HG02852 (cell line): ENCODE results near the gene FUS.
"Not testable (repeated sequence)": the region's sequence is repeated elsewhere in the genome, so short reads cannot be mapped to it uniquely, and the experiment has no call there.

Experiments used
- ATAC-seq: cut with Tn5 transposase; IDR thresholded peaks from one replicate; pipeline ENCODE4 v1.9.1; 2021; ENCODE audit warnings: mild to moderate bottlenecking, moderate library complexity; ENCODE audit not compliant: unreplicated experiment

FUS gene

DNA sequence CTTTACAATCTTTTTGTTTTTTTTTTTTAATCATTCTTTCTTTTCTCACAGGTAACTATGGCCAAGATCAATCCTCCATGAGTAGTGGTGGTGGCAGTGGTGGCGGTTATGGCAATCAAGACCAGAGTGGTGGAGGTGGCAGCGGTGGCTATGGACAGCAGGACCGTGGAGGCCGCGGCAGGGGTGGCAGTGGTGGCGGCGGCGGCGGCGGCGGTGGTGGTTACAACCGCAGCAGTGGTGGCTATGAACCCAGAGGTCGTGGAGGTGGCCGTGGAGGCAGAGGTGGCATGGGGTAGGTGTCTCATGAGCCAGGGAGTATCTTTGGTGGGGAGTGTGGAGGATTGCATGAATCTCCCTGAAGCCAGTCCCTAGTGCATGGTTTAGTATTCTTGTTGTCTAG is 4.9 kb downstream of the FUS start:
- ATAC-seq: no peak

DNA sequence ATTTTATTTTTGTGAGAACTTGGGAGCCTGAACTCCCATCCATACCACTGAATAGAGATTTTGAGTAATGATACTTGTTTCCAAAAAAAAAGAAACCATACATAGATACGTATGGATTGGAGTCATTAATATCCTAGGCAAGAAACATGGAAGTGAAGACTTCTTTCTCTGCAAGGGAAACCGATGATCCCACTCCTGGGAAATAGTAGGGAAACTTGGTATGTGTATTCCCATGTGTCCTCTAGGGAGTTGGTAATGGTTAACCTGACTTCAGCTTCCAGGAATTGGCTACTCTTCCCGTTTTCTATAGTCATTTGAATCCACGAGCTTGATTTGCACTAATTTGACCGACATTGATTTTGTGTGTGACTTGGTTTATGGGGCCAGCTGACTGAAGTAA is 5.4 kb downstream of the FUS start:
- ATAC-seq: no peak

DNA sequence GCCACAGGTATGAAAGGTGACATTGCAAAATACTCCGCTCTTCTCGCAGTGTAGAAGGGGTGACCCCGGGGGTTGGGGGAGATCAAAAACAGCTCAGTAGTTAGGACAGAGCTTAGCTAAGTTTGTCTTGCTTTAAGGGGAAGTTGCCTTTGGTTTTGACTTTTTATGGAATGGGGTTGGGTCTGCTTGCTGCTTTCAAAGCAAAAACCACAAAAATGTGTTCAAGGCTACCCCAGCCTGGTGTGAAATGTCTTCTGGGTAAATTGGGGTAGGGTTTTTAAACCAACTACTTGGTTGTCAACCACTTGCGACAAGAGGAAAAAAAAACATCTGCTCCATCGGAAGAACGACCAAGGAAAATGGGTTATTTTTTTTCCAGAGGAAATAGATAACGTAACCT is 6.2 kb downstream of the FUS start:
- no peak for ATAC-seq

DNA sequence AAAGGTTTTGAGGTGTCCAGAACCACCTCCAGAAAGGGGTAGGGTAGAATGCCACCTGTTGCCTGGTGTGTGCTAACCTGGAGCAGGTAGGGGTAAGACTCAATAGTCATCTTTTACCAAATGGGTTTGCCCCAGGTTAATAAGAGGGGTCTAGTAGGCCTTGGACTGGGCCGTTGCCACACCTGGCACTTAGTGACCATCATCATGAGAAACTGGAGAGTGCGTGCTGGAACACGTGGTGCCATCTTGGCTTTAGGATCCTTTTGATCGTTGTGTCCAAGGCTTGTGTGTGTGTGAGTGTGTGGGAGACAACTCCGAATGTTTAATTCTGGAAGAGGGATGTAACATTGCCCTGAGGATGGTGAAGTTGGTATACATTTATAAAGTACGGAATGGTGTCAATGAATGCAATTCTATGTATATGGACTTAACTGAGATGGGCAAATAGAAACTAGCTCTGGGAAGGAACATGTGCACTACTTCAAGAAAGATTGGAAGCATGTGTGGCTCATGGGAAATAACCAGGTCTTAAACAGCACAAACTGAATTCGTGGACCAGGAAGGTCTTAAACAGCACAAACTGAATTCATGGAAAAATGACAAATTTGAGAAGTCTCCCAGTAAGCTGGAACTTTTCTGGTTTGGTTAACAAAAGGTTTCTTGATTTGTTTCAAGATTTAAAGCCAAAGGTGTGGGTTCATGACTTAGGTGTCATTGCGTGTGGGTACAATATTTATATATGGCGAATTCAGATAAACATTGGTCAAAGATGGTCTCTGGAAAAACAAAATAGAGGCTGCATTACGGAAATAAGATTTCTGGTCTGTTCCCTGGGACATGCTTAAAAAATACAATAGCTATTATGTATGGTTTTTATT is 7.2 kb downstream of the FUS start:
- ATAC-seq: no peak

DNA sequence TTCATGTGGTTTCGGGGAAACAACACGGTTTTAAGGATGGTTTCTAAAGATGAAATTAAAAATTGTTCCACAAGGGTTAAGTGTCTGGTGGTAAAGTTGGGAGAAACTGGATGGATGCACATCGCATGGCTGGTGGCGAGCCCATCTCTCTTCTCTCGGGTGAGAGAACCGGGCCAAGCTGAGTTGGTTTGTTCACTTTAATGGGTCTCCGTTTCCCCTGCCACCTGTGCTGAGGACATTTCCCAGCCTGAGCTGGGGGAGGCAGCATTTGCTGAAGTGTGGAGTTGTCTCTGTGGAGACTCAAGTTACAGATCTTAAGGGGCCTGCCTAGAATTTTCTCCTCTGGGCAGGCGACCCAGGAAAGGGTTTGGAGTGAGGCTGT is 7.9 kb downstream of the FUS start:
- no peak for ATAC-seq

DNA sequence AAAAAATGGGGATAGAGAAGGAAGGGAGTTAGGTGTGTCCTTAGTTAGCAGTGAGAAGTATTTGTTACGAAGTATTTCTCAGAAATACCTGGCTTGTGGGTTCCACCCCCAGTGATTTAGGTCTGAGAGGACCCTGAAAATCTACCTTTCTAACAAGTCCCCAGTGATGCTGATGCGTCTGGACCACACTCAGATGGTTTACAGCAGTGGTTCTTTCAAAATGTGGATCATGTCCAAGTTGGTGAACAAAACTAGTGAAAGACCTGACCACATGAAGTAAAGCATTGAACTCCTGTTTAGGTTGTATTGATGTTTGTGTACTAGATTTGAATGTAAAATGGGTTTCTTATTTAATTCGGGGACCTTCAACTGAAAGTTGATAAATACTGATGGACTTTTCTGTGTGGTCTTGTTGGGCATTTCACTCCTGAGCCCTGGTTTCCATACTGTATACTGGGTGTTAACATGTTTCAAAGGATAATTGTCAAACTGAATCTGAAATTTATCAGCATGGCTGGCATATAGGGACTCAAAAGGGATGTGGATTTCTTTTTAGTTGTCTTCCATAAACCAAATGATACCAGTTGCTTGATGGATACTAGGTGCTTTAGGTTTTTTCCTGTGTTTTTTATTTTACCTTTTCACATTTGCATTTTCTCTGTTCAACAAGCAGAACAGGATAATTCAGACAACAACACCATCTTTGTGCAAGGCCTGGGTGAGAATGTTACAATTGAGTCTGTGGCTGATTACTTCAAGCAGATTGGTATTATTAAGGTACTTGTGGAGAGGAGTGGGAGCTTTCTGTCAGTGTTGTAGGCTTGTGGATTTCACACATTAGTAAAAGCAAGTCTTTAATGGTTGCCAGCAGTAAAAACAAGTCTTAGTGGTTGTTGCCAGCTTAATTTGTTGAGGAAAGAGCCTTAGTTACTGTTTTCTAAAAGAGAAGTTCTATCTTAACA is 8.8 kb downstream of the FUS start:
- no peak for ATAC-seq

DNA sequence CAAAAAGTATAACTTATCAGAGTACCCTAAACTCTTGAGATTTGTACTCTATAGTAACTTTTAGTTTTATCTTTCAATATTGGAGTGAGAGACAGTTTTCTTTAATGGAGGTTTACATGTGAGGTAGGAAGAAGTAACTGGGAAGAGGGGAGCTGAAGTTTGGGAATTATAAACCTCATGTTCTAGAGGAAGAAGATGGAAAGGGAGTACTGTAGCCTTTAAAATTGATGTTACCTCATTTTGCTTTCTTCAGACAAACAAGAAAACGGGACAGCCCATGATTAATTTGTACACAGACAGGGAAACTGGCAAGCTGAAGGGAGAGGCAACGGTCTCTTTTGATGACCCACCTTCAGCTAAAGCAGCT is 9.5 kb downstream of the FUS start:
- ATAC-seq: no peak

DNA sequence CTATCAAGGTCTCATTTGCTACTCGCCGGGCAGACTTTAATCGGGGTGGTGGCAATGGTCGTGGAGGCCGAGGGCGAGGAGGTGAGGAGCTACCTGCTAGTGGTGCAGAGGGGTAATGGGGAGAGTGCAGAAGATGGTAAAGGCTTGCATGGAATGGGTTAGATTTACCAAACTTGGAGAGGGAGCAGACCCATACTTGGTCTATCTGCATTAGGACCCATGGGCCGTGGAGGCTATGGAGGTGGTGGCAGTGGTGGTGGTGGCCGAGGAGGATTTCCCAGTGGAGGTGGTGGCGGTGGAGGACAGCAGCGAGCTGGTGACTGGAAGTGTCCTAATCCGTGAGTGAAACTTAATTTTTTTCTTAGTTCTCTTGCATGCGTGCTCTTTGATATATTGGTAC is 10.1 kb downstream of the FUS start:
- no peak for ATAC-seq

DNA sequence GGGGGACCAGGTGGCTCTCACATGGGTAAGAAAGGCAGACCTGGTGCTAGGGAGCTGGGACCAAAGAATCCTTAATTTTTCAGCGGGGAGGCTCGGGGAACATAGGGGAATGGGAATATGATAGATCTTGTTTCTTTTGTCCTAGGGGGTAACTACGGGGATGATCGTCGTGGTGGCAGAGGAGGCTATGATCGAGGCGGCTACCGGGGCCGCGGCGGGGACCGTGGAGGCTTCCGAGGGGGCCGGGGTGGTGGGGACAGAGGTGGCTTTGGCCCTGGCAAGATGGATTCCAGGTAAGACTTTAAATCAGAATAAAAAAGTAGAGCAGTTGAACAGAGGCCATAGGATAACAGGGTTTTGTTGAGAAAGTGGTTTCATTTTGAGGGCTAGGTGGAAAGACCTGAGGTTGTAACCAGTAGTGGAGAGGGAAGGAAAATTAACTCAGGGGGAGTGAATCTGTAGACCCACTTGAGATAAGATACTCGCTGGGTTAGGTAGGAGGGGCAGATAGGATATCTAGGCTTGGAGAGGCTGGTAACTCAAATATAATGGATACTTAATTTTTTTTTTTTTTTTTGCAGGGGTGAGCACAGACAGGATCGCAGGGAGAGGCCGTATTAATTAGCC is 11.0 kb downstream of the FUS start:
- no peak for ATAC-seq

DNA sequence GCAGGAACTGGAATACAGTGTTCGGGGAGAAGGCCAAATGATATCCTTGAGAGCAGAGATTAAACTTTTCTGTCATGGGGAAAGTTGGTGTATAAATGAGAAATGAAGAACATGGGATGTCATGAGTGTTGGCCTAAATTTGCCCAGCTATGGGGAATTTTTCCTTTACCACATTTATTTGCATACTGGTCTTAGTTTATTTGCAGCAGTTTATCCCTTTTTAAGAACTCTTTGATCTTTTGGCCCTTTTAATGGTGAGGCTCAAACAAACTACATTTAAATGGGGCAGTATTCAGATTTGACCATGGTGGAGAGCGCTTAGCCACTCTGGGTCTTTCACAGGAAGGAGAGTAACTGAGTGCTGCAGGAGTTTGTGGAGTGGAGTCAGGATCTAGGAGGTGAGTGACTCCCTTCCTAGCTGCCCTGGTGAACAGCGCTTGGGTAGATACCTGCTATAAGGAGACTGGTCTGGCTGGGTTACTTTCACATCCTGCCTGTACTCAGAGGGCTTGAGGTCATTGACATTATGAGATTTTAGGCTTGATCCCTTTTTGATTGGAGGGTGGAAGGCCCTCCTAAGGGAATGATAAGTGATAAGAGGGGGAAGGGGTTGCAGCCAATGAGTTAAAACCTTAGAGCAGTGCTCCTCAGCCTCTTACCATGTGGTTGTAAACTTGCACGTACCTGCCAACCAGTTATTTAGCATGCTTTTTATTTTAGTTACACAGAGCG is 11.9 kb downstream of the FUS start:
- no peak for ATAC-seq

DNA sequence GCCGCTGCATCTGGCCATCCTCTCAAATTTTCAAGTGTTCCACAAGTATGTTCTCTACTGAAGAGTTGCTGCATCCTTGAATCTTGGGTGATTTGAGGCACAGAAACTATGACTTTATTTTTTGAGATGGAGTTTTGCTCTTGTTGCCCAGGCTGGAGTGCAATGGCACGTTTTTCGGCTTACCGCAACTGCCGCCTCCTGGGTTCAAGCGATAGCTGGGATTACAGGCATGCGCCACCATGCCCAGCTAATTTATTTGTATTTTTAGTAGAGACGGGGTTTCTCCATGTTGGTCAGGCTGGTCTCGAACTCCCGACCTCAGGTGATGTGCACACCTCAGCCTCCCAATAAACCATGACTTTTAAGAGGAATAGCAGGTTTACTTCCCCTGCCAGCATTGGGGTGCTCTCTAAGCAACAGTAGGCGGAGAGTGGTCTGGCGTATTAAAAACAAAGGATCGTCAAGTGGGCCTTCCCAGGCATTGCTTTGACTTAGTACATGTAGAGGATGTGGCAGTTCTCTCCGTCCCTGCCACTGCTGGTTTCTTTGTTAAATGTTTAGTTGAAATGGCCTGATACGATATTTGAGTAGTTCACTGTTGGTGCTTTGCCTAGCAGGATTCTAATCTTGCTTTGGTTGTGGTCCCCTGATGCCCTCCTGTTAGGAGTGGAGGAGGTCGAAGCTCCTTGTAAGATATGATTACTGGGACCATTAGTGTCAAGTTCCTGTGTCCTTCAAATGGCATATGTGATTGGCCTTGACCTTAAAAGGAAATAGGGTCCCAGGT is 13.1 kb downstream of the FUS start:
- ATAC-seq: no peak

DNA sequence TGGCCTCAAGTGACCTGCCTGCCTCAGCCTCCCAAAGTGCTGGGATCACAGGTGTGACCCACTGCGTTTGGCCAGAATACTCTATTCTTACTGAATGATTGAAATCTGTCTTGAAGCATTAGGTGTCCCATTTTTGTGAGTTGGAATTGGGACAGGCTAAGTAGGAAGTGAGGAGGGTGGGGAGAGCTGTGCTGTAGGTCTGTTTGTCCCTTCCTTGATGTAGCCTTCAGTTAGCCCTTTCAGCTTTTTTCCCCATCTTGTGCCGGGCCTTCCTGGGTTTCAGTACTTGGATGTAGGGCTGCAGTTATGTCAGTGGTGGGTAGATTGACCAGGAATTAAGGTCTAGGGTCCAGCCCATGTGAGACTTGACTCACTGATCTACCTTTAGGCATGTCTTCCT is 13.9 kb downstream of the FUS start:
- ATAC-seq: no peak

DNA sequence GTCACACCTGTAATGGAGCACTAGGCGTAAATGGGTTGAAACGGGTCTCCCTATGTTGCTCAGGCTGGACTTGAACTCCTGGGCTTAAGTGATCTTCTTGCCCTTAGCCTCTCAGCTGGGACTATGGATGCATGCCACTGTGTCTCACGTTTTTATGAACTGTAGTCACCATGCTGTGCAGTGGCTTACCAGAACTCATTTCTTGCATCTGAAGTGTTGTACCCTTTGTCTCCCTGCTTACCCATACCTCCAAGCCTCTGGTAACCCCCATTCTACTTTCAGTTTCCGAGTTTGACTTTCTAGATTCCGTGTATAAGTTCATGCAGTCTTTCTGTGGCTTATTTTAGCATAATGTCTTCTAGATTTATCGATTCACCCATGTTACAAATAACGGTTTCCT is 15.0 kb downstream of the FUS start:
- ATAC-seq: no peak

DNA sequence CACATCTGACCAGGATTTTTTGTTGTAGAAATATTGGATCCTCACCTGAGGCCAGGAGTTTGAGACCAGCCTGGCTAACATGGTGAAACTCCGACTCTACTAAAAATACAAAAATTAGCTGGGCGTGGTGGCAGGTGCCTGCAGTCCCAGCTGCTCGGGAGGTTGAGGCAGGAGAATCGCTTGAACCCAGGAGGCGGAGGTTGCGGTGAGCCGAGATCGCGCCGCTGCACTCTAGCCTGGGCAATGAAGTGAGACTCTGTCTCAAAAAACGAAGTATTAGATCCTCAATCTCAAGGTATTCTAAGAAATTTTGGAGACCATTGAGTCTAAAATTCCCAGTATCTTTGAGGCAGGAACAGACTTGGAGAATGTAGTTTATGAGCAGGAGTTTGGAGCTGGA is 15.9 kb downstream of the FUS start:
- ATAC-seq: not testable (repeated sequence)

DNA sequence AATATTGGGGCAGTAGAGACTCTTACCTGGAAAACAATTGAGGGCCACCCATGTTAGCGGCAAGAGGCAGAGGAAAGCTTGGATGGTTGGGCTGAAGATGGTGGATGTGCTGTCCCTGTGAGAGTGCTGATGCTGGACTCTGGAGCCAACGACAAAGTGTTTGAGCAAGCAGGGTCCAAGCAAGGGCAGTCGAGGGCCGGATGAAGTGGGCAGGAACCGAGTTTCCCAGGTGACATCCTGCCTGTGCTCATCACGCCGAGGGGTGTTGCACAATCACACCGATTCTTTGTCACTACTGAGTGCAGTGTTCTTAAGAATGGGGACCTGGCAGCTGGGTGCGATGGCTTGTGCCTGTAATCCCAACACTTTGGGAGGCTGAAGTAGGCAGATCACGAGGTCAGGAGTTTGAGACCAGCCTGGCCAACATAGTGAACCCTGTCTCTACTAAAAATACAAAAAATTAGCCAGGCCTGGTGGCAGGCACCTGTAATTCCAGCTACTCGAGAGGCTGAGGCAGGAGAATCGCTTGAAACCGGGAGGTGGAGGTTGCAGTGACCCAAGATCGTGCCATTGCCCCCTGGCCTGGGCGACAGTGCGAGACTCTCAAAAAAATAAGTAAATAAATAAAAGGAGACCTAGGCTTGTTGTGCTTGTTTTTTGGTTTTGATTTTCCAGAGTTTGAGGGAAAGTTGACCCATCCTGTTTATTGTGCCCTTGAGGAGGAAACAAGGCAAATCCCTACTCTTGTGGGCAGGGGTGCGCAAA is 16.6 kb downstream of the FUS start:
- no peak for ATAC-seq

DNA sequence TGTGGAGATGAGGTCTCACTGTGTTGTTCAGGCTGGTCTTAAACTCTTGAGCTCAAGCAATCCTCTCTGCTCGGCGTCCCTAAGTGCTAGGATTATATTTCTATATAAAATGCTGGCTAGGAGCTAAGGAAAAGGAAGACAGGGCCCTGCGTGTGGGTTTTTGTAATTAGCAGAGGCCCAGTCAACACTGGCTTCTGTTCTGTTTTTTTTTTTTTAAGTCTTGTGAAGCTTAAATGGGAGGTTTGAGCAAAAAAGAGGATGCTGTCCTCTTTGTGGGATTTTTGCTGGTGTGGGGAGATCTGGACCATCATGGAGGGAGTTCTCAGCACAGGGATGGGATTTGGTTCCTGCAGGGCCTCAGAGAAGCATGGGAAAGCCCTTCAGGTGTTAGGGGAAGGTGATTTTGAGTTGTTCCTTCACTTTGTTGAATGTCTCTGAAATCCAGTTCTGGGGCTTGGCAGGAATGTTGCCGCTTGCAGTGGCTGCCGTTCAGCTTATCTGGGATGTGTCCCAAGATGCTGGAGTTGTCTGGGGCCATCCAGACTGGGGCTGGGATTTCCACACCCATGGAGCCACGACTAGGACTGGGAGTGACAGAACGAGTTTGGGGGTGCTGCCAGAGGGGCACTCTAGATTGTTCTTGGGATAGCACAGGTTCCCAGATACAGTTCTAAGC is 18.4 kb downstream of the FUS start:
- no peak for ATAC-seq

DNA sequence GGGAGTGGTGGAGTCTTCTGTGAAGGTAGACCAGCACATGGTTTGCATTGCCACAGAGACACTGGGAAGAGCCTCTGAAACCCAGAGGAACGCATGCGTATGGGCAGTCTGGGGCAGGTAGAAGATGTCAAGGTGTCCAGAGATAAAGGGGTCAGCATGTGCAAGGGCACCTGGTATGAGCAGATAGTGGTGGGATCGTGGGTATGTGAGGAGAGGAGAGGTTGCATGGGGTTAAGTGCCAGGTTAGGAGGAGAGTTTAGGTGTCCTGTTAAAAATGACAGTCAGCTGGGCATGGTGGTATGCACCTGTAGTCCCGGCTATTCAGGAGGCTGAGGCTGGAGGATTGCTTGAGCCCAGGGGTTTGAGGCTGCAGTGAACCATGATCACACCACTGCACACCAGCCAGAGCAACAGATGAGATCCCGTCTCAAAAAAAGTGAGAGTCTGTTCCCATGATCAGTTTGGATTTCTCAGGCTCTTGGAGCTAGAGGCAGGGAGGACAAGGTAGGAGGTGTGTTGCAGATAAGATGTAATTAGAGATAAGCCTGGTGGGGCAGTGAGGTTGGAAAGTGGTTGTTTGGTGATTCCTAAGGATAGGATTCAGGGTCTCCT is 19.6 kb downstream of the FUS start:
- ATAC-seq: no peak

DNA sequence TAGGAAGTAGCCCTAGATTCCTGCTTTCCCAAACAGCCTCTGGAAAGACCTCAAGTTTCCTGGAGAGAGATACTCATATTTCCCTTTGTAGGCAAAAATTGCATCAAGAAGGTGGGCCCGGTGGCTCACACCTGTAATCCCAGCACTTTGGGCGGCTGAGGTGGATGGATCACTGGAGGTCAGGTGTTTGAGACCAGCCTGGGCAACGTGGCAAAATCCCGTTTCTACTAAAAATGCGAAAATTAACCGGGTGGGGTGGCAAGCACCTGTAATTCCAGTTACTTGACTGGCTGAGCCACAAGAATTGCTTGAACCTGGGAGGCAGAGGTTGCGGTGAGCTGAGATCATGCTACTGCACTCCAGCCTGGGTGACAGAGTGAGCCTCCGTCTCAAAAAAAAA is 20.2 kb downstream of the FUS start:
- ATAC-seq: not testable (repeated sequence)
